PC-3 (cell line): Measurements from ENCODE around the gene MCM9. TPM values are rescaled to one million over a fixed set of nuclear protein-coding genes. Genes with fewer than 3 reads are reported as not detected.

Source experiments
- ATAC-seq: fragments of 200-7000 bp; cut with Tn5 transposase; 2 replicates; pipeline ENCODE4 v1.9.1; 2020; ENCODE audit warnings: mild to moderate bottlenecking, moderate library complexity
- BruUV-seq: library from RNA; stranded (reverse); fragments of 400-500 nt; replicated peaks from 2 replicates; lab custom pipeline; 2021; lab: Mats Ljungman, UMichigan
- CTCF ChIA-PET: fragments of 300-600 bp; sonication (Branson Sonifier 250); formaldehyde crosslinking; loops from one replicate; lab custom pipeline; 2022; ENCODE audit warnings: antibody characterized with exemption; lab: Charles Lee
- POLR2A ChIA-PET: fragments of 300-600 bp; sonication (Branson Sonifier 250); formaldehyde crosslinking; loops from one replicate; lab custom pipeline; 2022; ENCODE audit warnings: antibody characterized with exemption; ENCODE audit not compliant: unreplicated experiment; lab: Charles Lee
- DNase-seq: peaks from one replicate; pipeline ENCODE4 v3.0.0-alpha.2; 2015
- H2AFZ ChIP-seq: fragments of 300-600 bp; sonication (generic); 2 replicates; pipeline ENCODE4 v1.6.0; 2016; ENCODE audit warnings: antibody characterized with exemption, low read length
- H3F3A ChIP-seq: fragments of 300-600 bp; sonication (generic); one replicate; pipeline ENCODE4 v1.6.0; 2017; ENCODE audit warnings: antibody characterized with exemption, low read length, control low read depth, mild to moderate bottlenecking; ENCODE audit not compliant: unreplicated experiment
- H3K27ac ChIP-seq: fragments of 300-600 bp; sonication (generic); 2 replicates; pipeline ENCODE4 v1.5.1; 2016; ENCODE audit warnings: mild to moderate bottlenecking, low read length
- H3K27me3 ChIP-seq: fragments of 300-600 bp; sonication (generic); 2 replicates; pipeline ENCODE4 v1.6.1; 2016; ENCODE audit warnings: low read length, mixed read lengths
- H3K36me3 ChIP-seq: fragments of 300-600 bp; sonication (generic); 2 replicates; pipeline ENCODE4 v1.6.1; 2016; ENCODE audit warnings: low read depth, mixed run types, low read length, mixed read lengths
- H3K4me1 ChIP-seq: fragments of 300-600 bp; sonication (generic); 2 replicates; pipeline ENCODE4 v1.5.1; 2016; ENCODE audit warnings: low read length; ENCODE audit not compliant: insufficient read depth
- H3K4me2 ChIP-seq: fragments of 300-600 bp; sonication (generic); 2 replicates; pipeline ENCODE4 v1.6.0; 2016; ENCODE audit warnings: low read length
- H3K4me3 ChIP-seq: fragments of 300-600 bp; sonication (generic); 2 replicates; pipeline ENCODE4 v1.5.1; 2016; ENCODE audit warnings: mild to moderate bottlenecking, low read length, mixed read lengths
- H3K79me2 ChIP-seq: fragments of 300-600 bp; sonication (generic); 2 replicates; pipeline ENCODE4 v1.6.1; 2017; ENCODE audit warnings: low read length, mixed read lengths
- H3K9ac ChIP-seq: fragments of 300-600 bp; sonication (generic); 2 replicates; pipeline ENCODE4 v1.6.0; 2016; ENCODE audit warnings: mild to moderate bottlenecking, low read length
- H3K9me2 ChIP-seq: fragments of 300-600 bp; sonication (generic); replicated peaks from 2 replicates; pipeline ENCODE4 v1.6.1; 2016; ENCODE audit warnings: mixed run types, low read length, mixed read lengths
- H3K9me3 ChIP-seq: fragments of 300-600 bp; sonication (generic); 2 replicates; pipeline ENCODE4 v1.6.1; 2016; ENCODE audit warnings: low read length, mixed read lengths
- H4K20me1 ChIP-seq: fragments of 300-600 bp; sonication (generic); 2 replicates; pipeline ENCODE4 v1.6.1; 2016; ENCODE audit warnings: low read length, mixed read lengths
- CTCF ChIP-seq: fragments of 300-600 bp; sonication (generic); conservative IDR thresholded peaks from 2 replicates; pipeline ENCODE4 v1.5.1; 2017; ENCODE audit warnings: antibody characterized with exemption, low read depth, mild to moderate bottlenecking, low read length
- EZH2 ChIP-seq: fragments of 300-600 bp; sonication (generic); IDR thresholded peaks from one replicate; pipeline ENCODE4 v1.6.1; 2017; ENCODE audit warnings: antibody characterized with exemption, mild to moderate bottlenecking, low read length; ENCODE audit not compliant: unreplicated experiment
- EZH2phosphoT487 ChIP-seq: fragments of 300-600 bp; sonication (generic); IDR thresholded peaks from 2 replicates; pipeline ENCODE4 v1.6.1; 2018; ENCODE audit warnings: mild to moderate bottlenecking, antibody characterized with exemption, low read length, borderline replicate concordance
- intact Hi-C: fragments of 100-400 bp; cut with micrococcal nuclease; formaldehyde crosslinking; loops from 2 replicates; pipeline ENCODE4 v1.9.0; 2023
- total RNA-seq: library from RNA; depleted of rRNA; stranded (reverse); fragments of >200 nt; gene quantifications from 2 replicates; pipeline ENCODE4 v1.2.3, GENCODE V29; 2014

MCM9 gene
- total RNA-seq, 1 experiment from 2014 or later, result 5.8 TPM

DNA sequence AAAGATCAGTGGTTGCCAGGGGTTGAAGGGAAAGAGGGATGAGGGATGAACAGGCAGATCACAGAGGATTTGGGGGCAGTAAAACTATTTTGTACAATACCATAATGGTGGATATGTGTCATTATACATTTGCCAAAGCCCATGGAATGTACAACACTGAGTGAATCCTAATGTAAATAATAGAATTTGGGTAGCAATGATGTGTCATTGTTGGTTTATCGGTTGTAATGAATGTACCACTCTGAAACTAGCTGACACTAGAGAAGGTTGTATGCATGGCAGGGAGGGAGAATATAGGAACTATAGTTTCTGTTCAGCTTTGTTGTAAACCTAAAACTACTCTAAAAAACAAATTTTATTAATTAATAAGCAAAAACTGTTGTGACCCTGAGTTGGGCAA is 58.8 kb downstream of the MCM9 start:
- BruUV-seq, result no TSS peak
- H4K20me1 ChIP-seq, result no peaks in the 10 kb centered on the region
- peak overlapping the region; percentile 75 for H3K9ac ChIP-seq
- peaks cover 29% of the 10 kb centered on the region for H3K4me1 ChIP-seq
- peaks cover 3% of the 10 kb centered on the region for H3F3A ChIP-seq
- H3K36me3 ChIP-seq, result no peaks in the 10 kb centered on the region
- CTCF ChIA-PET, result interaction anchor here (0.5 to 0.6 kb wide), 2 partner anchors 20 to 34 kb away, joined by 3 to 4 read pairs; no protein-coding TSS in a partner anchor
- no peaks in the 10 kb centered on the region for H3K9me3 ChIP-seq
- H3K79me2 ChIP-seq, result peaks cover 17% of the 10 kb centered on the region
- no peak overlapping the region for H2AFZ ChIP-seq
- POLR2A ChIA-PET, result no interaction called here
- H3K4me2 ChIP-seq, result peak overlapping the region; percentile 72
- intact Hi-C loops, result loop anchor here (1.0 to 2.0 kb wide), 2 partner anchors 9 to 17 kb away; no protein-coding TSS in a partner anchor
- H3K27ac ChIP-seq, result peak overlapping the region; percentile 98
- ATAC-seq, result peak; percentile 95
- H3K9me2 ChIP-seq, result no peaks in the 10 kb centered on the region
- TF ChIP-seq EZH2phosphoT487 (no peak), CTCF (no peak), EZH2 (no peak)
- H3K4me3 ChIP-seq, result peak overlapping the region; percentile 55
- DNase-seq, result peak; percentile 85
- H3K27me3 ChIP-seq, result no peaks in the 10 kb centered on the region

DNA sequence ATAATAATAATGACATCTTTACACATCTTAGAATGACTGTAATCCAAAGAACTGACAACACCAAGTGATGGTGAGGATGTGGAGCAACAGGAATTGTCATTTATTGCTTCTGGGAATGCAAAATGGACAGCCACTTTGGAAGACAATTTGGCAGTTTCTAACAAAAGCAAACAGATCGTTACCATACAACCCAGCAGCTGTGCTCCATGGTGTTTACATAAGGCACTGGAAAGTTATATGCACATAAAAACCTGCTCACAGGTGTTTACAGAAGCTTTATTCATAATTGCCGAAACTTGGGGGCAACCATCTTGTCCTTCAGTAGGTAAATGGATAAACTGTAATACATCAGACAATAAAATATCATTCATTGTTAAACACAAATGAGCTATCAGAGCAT is 59.3 kb downstream of the MCM9 start:
- POLR2A ChIA-PET, result interaction anchor here (0.5 kb wide), 1 partner anchor 58 kb away, joined by 10 read pairs; no protein-coding TSS in a partner anchor
- Histone ChIP-seq H3K9ac (peak overlapping the region; percentile 75), H3K27me3 (no peaks in the 10 kb centered on the region), H3K36me3 (no peaks in the 10 kb centered on the region), H3K4me1 (peaks cover 29% of the 10 kb centered on the region), H4K20me1 (no peaks in the 10 kb centered on the region), H3K27ac (peak overlapping the region; percentile 98), H2AFZ (no peak overlapping the region), H3K9me3 (no peaks in the 10 kb centered on the region), H3F3A (peaks cover 3% of the 10 kb centered on the region), H3K79me2 (peaks cover 20% of the 10 kb centered on the region), H3K4me2 (peak overlapping the region; percentile 72), H3K4me3 (peak overlapping the region; percentile 52), H3K9me2 (no peaks in the 10 kb centered on the region)
- intact Hi-C loops, result loop anchor here (1.0 to 2.0 kb wide), 2 partner anchors 8 to 17 kb away; no protein-coding TSS in a partner anchor
- no TSS peak for BruUV-seq
- CTCF ChIA-PET, result interaction anchor here (0.5 to 0.6 kb wide), 2 partner anchors 21 to 33 kb away, joined by 3 to 4 read pairs; no protein-coding TSS in a partner anchor
- DNase-seq (peak; percentile 66), ATAC-seq (peak; percentile 62)
- TF ChIP-seq EZH2phosphoT487 (no peak), EZH2 (no peak), CTCF (no peak)

DNA sequence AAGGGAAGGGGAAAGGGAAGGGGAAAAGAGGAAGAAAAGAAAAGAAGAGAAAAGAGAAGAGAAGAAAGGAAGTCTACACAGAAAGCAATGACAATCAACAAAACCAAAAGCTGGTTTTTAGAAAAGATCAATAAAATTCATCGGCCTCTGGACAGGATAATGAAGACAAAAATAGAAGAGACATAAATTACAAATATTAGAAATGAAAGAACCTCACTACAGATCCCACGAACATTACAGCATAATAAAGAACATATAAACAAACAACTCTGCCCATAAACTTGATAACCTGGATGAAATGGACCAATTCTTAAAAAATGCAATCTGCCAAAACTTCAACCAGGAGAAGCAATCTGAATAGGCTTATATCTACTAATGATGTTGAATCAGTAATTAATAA is 61.7 kb downstream of the MCM9 start:
- H3K4me2 ChIP-seq, result no peak overlapping the region
- TF ChIP-seq CTCF (no peak), EZH2 (no peak), EZH2phosphoT487 (no peak)
- no peaks in the 10 kb centered on the region for H3K9me2 ChIP-seq
- BruUV-seq, result no TSS peak
- no peak overlapping the region for H3K27ac ChIP-seq
- POLR2A ChIA-PET, result no interaction called here
- peaks cover 30% of the 10 kb centered on the region for H3K79me2 ChIP-seq
- no peaks in the 10 kb centered on the region for H3K27me3 ChIP-seq
- H3K9me3 ChIP-seq, result no peaks in the 10 kb centered on the region
- CTCF ChIA-PET, result interaction anchor here (0.7 kb wide), 1 partner anchor 50 kb away, joined by 5 read pairs; no protein-coding TSS in a partner anchor
- H4K20me1 ChIP-seq, result no peaks in the 10 kb centered on the region
- H2AFZ ChIP-seq, result no peak overlapping the region
- no peak overlapping the region for H3K9ac ChIP-seq
- no peak overlapping the region for H3K4me3 ChIP-seq
- H3K4me1 ChIP-seq, result peaks cover 38% of the 10 kb centered on the region
- ATAC-seq (no peak), DNase-seq (no peak)
- intact Hi-C loops, result no loop called here
- H3F3A ChIP-seq, result peaks cover 3% of the 10 kb centered on the region
- no peaks in the 10 kb centered on the region for H3K36me3 ChIP-seq
